OCI-LY7 (cell line): Measurements from ENCODE around the gene NCAM1.
"Not testable (repeated sequence)": the region's sequence is repeated elsewhere in the genome, so short reads cannot be mapped to it uniquely, and the experiment has no call there.

ENCODE experiments used
- EZH2phosphoT487 ChIP-seq: fragments of 200-600 bp; sonication (generic); IDR thresholded peaks from 2 replicates; pipeline ENCODE4 v1.6.1; 2018; ENCODE audit warnings: low read depth, borderline replicate concordance, mild to moderate bottlenecking, mixed run types, antibody characterized with exemption, low read length, moderate library complexity, mixed read lengths
- TF ChIP-seq, protein P1 (sequence below): fragments of 200-600 bp; sonication (generic); conservative IDR thresholded peaks from 2 replicates; pipeline ENCODE4 v1.5.1; 2014; ENCODE audit warnings: mild to moderate bottlenecking, antibody characterized with exemption, low read length, moderate library complexity, mixed read lengths

DNA sequence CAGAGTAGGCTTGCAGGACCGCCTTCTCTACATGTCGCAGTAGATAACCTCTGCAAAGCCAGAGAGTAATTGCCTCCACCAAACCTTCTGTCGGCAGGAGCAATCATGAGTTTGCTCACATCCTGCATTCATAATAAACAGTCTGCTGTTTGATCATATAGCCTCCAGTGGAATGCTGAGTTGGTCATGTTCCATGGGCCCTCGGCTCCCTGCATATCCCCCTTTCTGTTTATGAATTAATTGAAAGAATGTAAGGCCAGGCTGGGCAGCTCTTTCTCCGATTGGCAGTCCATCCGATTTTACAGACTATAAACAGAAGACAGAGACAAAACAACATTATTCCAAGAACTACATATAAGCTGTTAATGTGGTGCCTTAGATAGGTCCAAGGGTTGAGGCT, 36.4 kb upstream of the NCAM1 start:
- TF ChIP-seq, protein P1, sequence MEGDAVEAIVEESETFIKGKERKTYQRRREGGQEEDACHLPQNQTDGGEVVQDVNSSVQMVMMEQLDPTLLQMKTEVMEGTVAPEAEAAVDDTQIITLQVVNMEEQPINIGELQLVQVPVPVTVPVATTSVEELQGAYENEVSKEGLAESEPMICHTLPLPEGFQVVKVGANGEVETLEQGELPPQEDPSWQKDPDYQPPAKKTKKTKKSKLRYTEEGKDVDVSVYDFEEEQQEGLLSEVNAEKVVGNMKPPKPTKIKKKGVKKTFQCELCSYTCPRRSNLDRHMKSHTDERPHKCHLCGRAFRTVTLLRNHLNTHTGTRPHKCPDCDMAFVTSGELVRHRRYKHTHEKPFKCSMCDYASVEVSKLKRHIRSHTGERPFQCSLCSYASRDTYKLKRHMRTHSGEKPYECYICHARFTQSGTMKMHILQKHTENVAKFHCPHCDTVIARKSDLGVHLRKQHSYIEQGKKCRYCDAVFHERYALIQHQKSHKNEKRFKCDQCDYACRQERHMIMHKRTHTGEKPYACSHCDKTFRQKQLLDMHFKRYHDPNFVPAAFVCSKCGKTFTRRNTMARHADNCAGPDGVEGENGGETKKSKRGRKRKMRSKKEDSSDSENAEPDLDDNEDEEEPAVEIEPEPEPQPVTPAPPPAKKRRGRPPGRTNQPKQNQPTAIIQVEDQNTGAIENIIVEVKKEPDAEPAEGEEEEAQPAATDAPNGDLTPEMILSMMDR: not testable (repeated sequence)
- TF ChIP-seq EZH2phosphoT487: not testable (repeated sequence)
